Mucosa of rectum (tissue), 2 donors: ENCODE measurements around the gene SMARCAL1.

Experiments
- H3K27ac ChIP-seq, 2 donors: one replicate each; pipeline ENCODE4 v1.7.0; 2013; ENCODE audit warnings: inconsistent platforms in 2 of 2, low read depth in 2 of 2, low read length in 2 of 2
- H3K27me3 ChIP-seq, 2 donors: one replicate each; pipeline ENCODE4 v1.7.0; 2013; ENCODE audit warnings: low read length in 2 of 2; ENCODE audit not compliant: control insufficient read depth in 2 of 2, insufficient read depth in 2 of 2
- H3K36me3 ChIP-seq, 2 donors: one replicate each; pipeline ENCODE4 v1.7.0; 2013; ENCODE audit warnings: low read length in 2 of 2; ENCODE audit not compliant: control insufficient read depth in 2 of 2, insufficient read depth in 2 of 2
- H3K4me1 ChIP-seq, 2 donors: one replicate each; pipeline ENCODE4 v1.7.0; 2013; ENCODE audit warnings: low read length in 2 of 2, mild to moderate bottlenecking in 1 of 2; ENCODE audit not compliant: control insufficient read depth in 2 of 2, insufficient read depth in 2 of 2
- H3K4me3 ChIP-seq, 2 donors: one replicate each; pipeline ENCODE4 v1.7.0; 2013; ENCODE audit warnings: low read length in 2 of 2
- H3K9ac ChIP-seq, 2 donors: one replicate each; pipeline ENCODE4 v1.7.0; 2013; ENCODE audit warnings: low read length in 2 of 2, low read depth in 1 of 2, mild to moderate bottlenecking in 1 of 2
- H3K9me3 ChIP-seq, 2 donors: one replicate each; pipeline ENCODE4 v1.7.0; 2013; ENCODE audit warnings: low read length in 2 of 2; ENCODE audit not compliant: control insufficient read depth in 2 of 2
- donor health status: healthy.
- donor health status: Normal muscosa, but diverticular disease.

SMARCAL1 gene

GRCh38 chr2:216474925-216475670, 62.8 kb downstream of the SMARCAL1 start:
- no peak overlapping the region for H3K27ac ChIP-seq

GRCh38 chr2:216475767-216476166, 63.5 kb downstream of the SMARCAL1 start:
- Histone ChIP-seq H3K9me3 (no peaks in the 10 kb centered on the region), H3K4me1 (no peaks in the 10 kb centered on the region), H3K4me3 (no peak overlapping the region), H3K27me3 (no peaks in the 10 kb centered on the region), H3K36me3 (peaks cover 24 to 27% of the 10 kb centered on the region in 2 donors), H3K9ac (no peak overlapping the region), H3K27ac (no peak overlapping the region)

More at GRCh38 chr2:216474925-216475670, 62.8 kb downstream of the SMARCAL1 start:
- H3K36me3 ChIP-seq = peaks cover 20 to 24% of the 10 kb centered on the region in 2 donors
- H3K9ac ChIP-seq = no peak overlapping the region
- H3K27me3 ChIP-seq = no peaks in the 10 kb centered on the region
- no peaks in the 10 kb centered on the region for H3K9me3 ChIP-seq
- no peak overlapping the region for H3K4me3 ChIP-seq
- no peaks in the 10 kb centered on the region for H3K4me1 ChIP-seq

- no peaks in the 10 kb centered on the region for H3K27me3 ChIP-seq
- no peaks in the 10 kb centered on the region for H3K4me1 ChIP-seq
- H3K4me3 ChIP-seq = no peak overlapping the region
- no peak overlapping the region for H3K27ac ChIP-seq
- no peaks in the 10 kb centered on the region for H3K9me3 ChIP-seq
- peaks cover 24 to 28% of the 10 kb centered on the region in 2 donors for H3K36me3 ChIP-seq
- H3K9ac ChIP-seq = no peak overlapping the region
Measured at GRCh38 chr2:216477283-216478035, 65.2 kb downstream of the SMARCAL1 start.

GRCh38 chr2:216478151-216478550, 65.9 kb downstream of the SMARCAL1 start:
- no peak overlapping the region for H3K4me3 ChIP-seq
- H3K4me1 ChIP-seq = no peaks in the 10 kb centered on the region
- H3K27ac ChIP-seq = no peak overlapping the region
- peaks cover 27 to 31% of the 10 kb centered on the region in 2 donors for H3K36me3 ChIP-seq
- no peaks in the 10 kb centered on the region for H3K27me3 ChIP-seq
- no peak overlapping the region for H3K9ac ChIP-seq
- H3K9me3 ChIP-seq = no peaks in the 10 kb centered on the region

- no peak overlapping the region for H3K9ac ChIP-seq
- H3K36me3 ChIP-seq = peaks cover 31% of the 10 kb centered on the region in 2 donors
- H3K27me3 ChIP-seq = no peaks in the 10 kb centered on the region
- H3K4me1 ChIP-seq = no peaks in the 10 kb centered on the region
- H3K4me3 ChIP-seq = no peak overlapping the region
- no peaks in the 10 kb centered on the region for H3K9me3 ChIP-seq
- no peak overlapping the region for H3K27ac ChIP-seq
Measured at GRCh38 chr2:216478791-216479190, 66.5 kb downstream of the SMARCAL1 start.

- Histone ChIP-seq H3K27ac (no peak overlapping the region), H3K36me3 (peaks cover 31% of the 10 kb centered on the region in 2 donors), H3K4me3 (no peak overlapping the region)
Measured at GRCh38 chr2:216480221-216480620, 67.9 kb downstream of the SMARCAL1 start.

GRCh38 chr2:216482640-216483039, 70.4 kb downstream of the SMARCAL1 start:
- Histone ChIP-seq H3K4me1 (no peaks in the 10 kb centered on the region), H3K36me3 (peaks cover 20 to 24% of the 10 kb centered on the region in 2 donors), H3K27me3 (no peaks in the 10 kb centered on the region), H3K27ac (no peak overlapping the region), H3K9ac (no peak overlapping the region), H3K9me3 (no peaks in the 10 kb centered on the region), H3K4me3 (no peak overlapping the region)

More at GRCh38 chr2:216480221-216480620, 67.9 kb downstream of the SMARCAL1 start:
- Histone ChIP-seq H3K27me3 (no peaks in the 10 kb centered on the region), H3K4me1 (no peaks in the 10 kb centered on the region), H3K9me3 (no peaks in the 10 kb centered on the region), H3K9ac (no peak overlapping the region)

- H3K36me3 ChIP-seq = peaks cover 6 to 9% of the 10 kb centered on the region in 2 donors
- H3K4me1 ChIP-seq = no peaks in the 10 kb centered on the region
- H3K4me3 ChIP-seq = no peak overlapping the region
- H3K27ac ChIP-seq = no peak overlapping the region
- H3K27me3 ChIP-seq = no peaks in the 10 kb centered on the region
- no peak overlapping the region for H3K9ac ChIP-seq
- no peaks in the 10 kb centered on the region for H3K9me3 ChIP-seq
Measured at GRCh38 chr2:216485237-216485636, 73.0 kb downstream of the SMARCAL1 start.

GRCh38 chr2:216485745-216486144, 73.5 kb downstream of the SMARCAL1 start:
- Histone ChIP-seq H3K36me3 (peaks cover 4 to 6% of the 10 kb centered on the region in 2 donors), H3K9ac (no peak overlapping the region), H3K4me1 (no peaks in the 10 kb centered on the region), H3K27me3 (no peaks in the 10 kb centered on the region), H3K9me3 (no peaks in the 10 kb centered on the region), H3K4me3 (no peak overlapping the region), H3K27ac (no peak overlapping the region)

GRCh38 chr2:216486271-216486670, 74.0 kb downstream of the SMARCAL1 start:
- no peaks in the 10 kb centered on the region for H3K9me3 ChIP-seq
- no peaks in the 10 kb centered on the region for H3K27me3 ChIP-seq
- no peaks in the 10 kb centered on the region for H3K4me1 ChIP-seq
- no peak overlapping the region for H3K9ac ChIP-seq
- peaks cover 2 to 6% of the 10 kb centered on the region in 2 donors for H3K36me3 ChIP-seq
- no peak overlapping the region for H3K27ac ChIP-seq
- no peak overlapping the region for H3K4me3 ChIP-seq
